ENCODE data around the gene VSTM2B.

Gene VSTM2B

GRCh38 chr19:29537181-29537580 lies 11.4 kb downstream of the VSTM2B start:
- no peak overlapping the region for H3K4me3 ChIP-seq (ENCODE audit: low read length)
- no peak for DNase-seq (ENCODE audit: low read depth)
- TF ChIP-seq CTCF (conservative IDR thresholded peaks at IDR 0.05; ENCODE audit: low read depth, low read length), result no peak

- TF ChIP-seq CTCF (conservative IDR thresholded peaks at IDR 0.05; ENCODE audit: low read depth, low read length), result no peak
- no peak for DNase-seq (ENCODE audit: low read depth)
- H3K4me3 ChIP-seq (ENCODE audit: low read length), result no peak overlapping the region
Measured at GRCh38 chr19:29537601-29538000, 11.8 kb downstream of the VSTM2B start.

GRCh38 chr19:29538146-29538545 lies 12.4 kb downstream of the VSTM2B start:
- TF ChIP-seq CTCF (conservative IDR thresholded peaks at IDR 0.05; ENCODE audit: low read depth, low read length), result no peak
- no peak for DNase-seq (ENCODE audit: low read depth)

GRCh38 chr19:29538651-29539050 lies 12.9 kb downstream of the VSTM2B start:
- H3K4me3 ChIP-seq (ENCODE audit: low read length), result no peak overlapping the region
- no peak for DNase-seq (ENCODE audit: low read depth)
- TF ChIP-seq CTCF (conservative IDR thresholded peaks at IDR 0.05; ENCODE audit: low read depth, low read length), result no peak

More at GRCh38 chr19:29538146-29538545, 12.4 kb downstream of the VSTM2B start:
- no peak overlapping the region for H3K4me3 ChIP-seq (ENCODE audit: low read length)

- no peak for TF ChIP-seq CTCF (conservative IDR thresholded peaks at IDR 0.05; ENCODE audit: low read depth, low read length)
- DNase-seq (ENCODE audit: low read depth), result no peak
- no peak overlapping the region for H3K4me3 ChIP-seq (ENCODE audit: low read length)
Measured at GRCh38 chr19:29539131-29539530, 13.3 kb downstream of the VSTM2B start.

- TF ChIP-seq CTCF (conservative IDR thresholded peaks at IDR 0.05; ENCODE audit: low read depth, low read length), result no peak
- DNase-seq (ENCODE audit: low read depth), result no peak
- no peak overlapping the region for H3K4me3 ChIP-seq (ENCODE audit: low read length)
Measured at GRCh38 chr19:29539670-29540069, 13.9 kb downstream of the VSTM2B start.

GRCh38 chr19:29540114-29540513 lies 14.3 kb downstream of the VSTM2B start:
- H3K4me3 ChIP-seq (ENCODE audit: low read length), result no peak overlapping the region
- no peak for TF ChIP-seq CTCF (conservative IDR thresholded peaks at IDR 0.05; ENCODE audit: low read depth, low read length)
- DNase-seq (ENCODE audit: low read depth), result no peak
